SHP77 treated with DMSO at 0.1 percent for 48 hours (cell line): ENCODE data around the gene CSNK1D.
A peak's percentile ranks its signal among the peaks of the same experiment; 100 is the strongest.

Source experiments
- DNase-seq: peaks from one replicate; lab custom pipeline; 2025; lab: John Stamatoyannopoulos, UW

The CSNK1D gene

DNA sequence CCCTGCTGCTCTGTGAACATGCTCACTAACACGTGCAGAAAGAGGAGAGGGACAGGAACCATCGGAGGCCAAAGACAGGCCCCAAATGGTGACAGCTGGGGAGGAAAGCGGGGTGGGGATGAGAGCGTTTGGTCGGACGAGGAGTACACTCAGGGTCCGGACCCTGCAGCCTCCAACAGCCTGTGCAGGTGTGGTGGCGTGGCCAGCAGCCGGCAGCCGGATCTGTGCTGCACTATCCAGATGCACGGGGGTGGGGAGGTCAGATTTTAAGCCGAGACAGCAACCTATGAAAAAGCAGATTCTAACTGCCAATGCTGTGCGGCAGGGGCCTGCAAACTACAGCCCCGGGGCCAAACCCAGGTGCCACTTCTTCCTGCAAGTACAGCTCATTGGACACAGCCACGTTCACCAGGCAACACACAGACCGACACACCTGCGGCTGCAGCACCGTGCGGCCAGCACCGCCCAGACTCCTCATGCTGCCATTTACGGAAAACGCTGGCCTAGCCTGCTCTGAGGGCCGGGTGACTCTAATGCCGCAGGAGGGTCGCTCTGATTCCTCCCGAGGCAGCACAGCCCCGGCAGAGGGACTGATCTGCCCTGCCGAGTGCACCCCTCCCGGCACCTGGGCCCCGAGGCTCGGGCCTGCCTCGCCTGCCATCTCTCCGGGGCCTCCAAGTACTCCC lies 23.5 kb downstream of the CSNK1D start:
- DNase-seq, result no peak

DNA sequence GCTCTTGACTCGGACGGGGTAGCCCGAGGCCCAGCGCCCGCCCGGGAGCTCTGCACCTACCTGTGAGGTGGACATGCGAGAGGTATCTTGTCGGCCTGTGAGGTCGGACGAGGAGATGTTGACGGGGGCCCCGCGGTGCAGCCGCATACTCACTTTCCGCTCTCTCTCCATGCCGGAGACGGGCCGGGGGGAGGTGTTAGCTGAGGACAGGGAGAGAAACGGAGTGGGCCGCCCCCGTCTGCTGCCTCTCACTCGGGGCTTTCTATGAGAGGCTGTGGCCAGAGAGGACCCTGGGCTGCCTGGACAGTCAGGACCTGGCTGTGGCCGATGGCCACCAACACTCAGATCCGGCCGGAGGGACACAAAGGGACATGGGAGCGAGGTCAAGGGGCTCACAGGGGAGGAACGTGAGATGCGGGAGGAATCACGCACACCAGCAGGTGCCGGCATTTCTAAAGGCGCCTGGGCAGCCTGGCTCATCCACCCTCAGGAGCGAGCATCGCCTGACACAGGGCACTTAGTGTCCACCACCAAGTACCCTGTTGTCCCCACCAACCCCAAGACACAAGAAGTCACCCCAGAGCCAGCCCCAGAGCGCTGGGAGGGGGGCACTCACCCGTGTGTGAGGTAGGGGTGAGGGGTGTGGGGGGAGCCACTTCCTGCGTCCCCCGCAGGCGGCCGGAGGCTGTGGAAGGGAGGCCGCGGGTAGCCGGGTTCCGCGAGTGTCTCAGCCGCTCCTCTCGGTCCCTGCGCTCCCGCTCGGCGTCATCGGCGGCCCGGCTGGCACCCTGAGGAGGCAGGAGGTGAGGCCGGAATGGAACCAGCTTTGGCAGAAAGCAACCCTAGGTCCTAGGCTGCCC lies 24.5 kb downstream of the CSNK1D start:
- no peak for DNase-seq

DNA sequence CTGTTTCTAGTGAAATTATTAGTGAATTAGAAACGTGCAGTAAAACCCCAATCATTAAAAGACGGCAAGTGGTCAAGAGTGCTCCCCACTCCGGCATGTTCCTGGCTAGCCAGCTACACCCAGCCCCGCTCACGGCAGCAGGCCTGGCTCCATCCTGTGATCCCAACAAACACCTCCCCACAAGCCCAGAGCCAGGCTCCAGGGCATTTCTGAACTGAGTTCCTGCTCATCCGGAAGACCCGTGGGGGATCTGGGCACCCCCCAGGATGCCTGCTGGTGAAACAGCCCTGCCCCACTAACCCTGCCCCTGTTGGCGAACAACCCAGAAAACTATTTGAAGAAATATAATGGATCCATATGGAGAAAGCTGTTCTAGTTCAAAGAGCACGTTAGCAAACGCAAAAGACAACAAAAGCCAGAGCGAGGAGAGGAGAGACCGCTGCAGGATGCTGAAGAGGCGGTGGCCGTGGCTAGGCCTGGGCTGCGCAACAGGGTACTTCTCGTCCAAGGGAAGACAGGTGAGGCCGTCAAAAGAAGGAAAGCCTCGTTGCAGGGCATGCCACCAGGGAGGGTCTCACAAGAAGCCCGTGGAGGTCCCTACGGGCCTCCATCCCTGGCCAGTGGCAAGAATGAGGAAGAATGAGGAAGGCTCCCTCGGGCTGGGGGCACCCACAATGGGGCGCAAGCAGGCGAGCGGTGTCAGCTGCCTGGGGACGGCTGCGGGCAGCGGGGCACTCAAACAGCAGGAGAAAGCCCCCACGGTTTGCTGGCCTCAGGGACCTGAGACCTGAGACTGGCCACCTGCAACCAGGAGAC lies 25.4 kb downstream of the CSNK1D start:
- DNase-seq, result no peak

DNA sequence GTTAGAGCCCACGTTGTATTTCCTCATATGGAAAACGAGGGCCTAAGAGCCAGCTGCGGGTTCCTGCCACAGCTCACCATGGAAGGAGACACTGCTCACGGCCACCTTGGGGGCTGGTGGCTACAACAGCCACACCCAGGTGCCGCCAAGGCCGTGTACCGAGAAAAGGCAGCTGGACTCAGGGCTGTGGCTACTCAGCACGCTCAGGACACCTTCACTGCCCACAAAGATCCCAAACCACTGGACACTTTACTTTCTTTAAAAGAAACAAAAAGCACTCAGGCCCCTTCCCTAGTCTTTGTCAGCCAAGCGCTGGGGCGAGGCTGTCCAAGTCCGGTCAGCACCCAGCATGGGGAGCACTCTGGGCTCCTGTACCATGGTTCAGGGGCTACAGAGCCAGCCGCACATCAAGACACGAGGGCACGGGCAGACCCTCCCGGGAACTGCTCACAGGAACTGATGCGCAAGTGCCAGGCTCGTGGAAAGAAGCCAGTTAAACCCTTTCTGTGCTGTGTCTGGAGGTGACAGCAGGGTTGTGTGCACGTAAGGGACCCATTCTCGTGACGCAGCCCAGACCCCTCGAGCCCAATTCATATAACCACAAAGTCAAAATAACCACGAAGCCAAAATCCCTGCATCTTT lies 26.2 kb downstream of the CSNK1D start:
- no peak for DNase-seq

DNA sequence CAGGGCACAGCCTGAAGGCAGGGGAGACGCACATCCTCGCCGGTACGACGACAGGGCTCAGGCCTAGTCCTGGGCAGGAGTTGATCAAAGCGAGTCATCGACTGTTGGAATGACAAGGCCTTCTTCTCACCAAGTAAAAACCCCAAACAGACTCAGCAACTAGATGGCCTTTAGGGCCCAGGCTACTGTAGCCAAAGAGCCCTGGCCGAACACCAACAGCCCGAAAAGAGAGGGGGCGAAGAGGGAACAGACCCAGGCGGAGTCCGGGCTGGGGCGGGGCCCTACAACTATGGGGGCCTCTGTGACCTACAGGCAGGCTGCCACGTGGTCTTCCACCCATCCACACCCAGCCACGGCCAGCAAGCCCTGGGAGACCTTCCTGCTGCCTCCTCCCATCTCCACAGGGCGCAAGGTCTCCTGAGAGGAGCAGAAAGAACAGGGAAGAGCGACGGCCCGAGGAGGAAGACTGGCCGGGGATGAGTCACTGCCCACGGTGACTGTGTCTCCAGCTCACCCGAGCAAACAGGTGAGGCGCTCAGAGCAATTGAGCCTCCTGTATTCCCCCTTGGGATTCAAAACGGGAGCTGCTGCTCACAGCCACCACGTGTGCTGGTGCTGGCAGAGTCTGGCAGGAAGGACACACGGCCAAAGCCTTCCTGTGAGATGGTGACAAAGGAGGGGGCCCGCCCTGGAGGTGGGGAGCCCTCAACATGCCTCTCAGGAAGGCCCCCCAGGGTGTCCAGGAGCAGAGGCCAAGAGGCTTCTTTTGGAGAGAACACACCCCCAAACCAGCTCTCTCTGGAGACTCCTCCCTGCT lies 26.9 kb downstream of the CSNK1D start:
- DNase-seq, result no peak

DNA sequence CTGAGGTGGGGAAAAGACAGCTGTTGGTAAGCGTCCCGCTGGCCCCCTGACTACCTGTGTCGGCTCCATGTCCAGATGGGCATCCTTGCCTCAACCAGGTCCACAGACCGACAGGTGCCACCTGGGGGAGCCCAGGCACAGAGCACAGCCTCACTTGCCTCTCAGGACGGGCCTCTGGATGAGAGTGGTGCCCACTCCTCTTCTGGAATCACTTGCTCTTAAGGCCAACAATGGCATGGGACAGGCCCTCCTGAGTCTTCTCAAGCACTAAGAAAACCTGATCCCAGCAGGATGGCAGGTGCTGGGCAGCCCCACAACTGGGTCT lies 27.5 kb downstream of the CSNK1D start:
- DNase-seq, result no peak

DNA sequence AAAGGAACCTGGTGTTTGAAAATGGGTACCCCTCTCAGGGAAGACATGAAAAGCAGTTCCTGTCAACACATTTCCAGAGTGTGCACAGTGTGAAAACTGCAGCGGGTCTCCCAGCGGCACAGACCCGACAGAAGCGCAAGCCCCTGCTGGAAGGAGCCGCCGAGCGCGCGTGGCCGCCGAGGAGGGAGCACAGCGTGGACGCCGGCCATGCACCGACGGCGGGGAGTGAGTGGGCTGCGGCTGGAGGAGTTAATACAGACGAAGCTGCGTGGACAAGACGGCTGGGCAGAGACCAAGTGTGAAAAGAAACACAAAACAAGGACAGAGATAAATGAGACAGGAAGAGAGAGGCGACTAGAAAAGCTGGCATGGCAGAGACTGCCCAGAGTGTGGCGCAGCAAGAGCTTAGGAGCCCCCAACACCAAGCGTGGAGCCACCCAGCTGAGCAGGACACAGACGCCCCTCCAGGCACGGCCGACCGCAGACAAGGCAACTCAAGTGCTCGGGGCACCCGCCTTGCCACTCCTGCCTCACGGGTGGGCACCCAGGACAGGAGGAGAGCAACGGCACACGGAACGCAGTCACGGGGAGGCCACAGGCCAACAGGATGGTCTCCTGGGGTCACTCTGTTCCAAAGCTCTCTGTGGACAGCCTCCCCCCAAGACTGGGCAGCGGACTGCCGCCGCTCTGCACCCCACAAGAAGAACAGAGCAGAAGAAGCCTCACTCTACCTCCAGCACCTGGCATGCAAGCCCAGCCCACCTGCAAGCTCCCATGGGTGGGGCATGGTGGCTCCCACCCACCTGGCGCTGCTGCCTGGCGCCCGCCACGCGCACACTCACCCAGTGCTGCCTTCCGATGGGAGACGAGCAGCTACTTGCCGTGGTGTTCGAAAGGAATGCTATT lies 28.1 kb downstream of the CSNK1D start:
- DNase-seq, result no peak

DNA sequence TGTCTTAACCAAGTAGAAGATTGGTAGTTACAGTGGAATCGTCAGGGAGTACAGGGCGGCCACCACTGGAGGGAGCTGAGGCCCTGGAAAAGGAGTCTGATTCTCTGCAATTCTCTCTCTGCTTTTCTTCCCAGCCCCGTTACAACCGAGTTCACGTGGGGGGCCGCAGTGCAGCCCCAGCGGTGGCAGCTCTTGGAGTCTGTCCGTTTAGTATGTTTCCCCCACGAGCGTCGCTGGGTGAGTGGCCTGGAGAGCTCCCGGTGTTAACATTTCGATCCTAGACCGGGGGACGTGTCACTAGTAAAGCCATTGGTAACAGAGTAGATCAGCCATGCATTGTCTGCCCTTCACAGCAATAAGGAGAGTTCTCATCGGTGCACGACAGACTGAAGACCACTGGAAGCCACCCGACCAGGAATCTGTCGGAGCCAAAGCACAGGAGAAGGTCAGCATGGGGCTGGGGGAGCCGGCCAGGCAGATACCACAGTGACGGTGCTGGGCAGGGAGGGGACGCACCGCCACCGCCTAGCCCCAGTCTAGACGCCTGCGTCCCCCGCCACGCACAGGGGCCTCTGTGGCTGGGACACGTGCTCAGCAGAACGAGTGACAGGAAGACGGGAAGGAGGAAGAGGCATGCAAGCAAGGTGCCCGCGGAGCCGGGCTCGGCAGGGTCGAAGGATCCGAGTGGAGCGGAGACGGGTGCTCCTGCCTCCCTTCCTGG lies 28.9 kb downstream of the CSNK1D start:
- peak; percentile 2 for DNase-seq

DNA sequence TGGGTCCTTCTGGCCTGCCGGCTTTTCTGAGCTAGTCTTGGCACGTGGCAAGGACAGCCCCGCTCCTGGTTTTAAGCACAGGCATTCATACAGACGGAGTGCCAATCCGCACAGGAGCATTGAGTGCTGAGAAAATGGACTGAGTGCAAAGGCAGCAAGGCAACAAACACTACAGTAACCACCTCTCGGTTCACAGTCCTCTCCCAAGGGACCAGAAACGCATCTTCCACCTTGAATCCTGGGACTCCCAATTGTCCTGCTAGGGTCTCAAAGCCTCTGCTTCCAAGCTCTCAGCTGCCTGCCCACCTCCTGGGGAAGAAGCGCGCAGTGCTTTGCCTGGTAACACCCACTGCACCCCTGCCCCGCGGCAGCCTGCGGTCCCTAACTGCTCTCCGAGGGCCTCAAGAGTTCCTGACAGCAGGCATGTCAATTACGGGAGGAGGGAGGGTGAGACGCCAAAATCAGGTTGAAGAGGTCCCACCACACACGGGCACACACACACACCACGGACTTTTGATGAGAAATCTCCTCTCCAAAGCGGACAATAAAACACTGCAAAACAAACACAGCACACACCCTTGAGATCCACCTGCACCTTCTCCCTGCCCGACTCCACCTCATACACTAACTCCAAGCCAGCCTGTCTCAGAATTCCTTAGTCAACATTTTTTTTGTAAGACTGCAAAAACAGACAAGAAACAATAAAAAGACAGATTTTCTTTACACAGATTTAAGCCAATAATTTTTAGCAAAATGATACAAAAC lies 29.7 kb downstream of the CSNK1D start:
- no peak for DNase-seq

DNA sequence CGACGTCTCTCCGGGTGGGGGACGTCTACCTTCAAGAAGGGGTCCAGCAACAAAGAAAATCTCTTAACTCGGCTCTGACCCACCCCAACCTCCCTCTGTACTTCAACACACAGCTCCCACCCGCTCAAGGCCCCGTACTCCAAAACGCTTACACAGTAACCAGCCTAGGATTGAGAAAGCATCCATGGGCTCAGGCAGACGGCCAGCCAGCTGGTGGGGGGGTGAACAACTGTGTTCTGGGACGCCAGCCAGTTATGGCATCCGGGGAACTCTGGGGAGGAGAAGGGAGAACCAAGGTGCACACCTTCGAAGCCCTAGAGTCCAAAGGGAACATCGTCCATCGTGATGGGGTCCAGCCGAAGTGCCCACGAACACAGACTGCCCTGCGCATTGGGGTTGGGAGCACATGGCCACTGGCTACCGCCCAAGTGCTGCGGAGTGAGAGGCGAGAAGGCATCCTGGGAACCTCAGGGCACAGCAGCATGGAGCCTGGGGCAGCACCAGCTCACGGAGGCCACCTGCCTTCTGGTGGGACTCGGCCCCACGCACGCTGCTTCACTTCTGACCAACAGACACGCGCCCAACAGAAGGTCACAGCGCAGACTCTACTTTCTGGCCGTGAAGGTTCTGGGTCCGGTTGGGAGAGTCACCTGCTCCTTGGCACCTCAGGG lies 30.4 kb downstream of the CSNK1D start:
- no peak for DNase-seq

DNA sequence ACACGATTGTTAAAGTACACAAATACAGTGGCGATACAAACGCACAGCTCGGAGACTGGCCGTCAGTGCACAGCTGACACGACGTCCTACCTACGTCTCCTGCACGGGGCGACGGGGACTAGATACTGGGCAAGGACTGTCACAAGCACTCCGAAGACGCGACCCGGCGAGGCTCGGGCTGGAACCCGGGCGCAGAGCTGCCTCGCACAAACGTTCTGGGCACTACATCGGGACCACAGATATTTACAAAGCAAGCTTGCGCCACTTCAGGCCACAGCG lies 30.9 kb downstream of the CSNK1D start:
- no peak for DNase-seq

DNA sequence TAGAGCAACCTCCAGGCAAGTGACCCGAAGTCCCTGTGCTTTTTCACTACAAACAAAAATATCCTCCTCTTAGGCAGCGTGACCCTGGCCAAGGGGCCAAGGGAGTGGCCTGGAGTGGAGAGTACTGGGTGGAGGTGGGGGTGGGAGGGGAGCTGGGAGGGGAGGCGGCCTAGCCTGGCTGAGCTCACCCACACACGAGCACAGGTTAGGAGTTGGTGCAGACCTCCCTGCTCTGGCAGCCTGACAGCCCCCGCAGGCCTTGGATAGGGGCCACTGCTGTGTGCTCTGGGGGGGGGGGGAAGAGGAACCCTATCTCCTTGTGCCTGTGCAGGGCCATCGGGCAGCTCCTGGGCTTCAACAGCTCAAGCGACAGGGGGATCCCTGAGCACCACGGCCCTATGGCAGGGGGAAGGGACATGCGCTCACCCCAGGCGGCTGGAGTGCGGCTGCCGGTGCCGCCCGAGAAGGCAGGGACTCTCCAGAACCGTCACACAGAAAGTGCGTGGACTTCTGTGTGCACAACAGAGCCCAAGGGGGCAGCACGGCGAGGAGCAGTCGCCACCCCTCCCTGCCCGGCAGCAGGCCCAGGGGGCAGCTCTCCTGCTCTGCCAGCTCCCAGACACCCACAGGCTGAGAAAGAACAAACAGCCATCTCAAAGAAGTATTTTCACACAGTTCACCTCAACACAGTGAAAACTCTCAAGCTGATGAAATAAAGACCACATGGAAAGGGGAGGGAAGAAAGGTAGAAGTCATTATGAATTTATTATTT lies 31.4 kb downstream of the CSNK1D start:
- no peak for DNase-seq

DNA sequence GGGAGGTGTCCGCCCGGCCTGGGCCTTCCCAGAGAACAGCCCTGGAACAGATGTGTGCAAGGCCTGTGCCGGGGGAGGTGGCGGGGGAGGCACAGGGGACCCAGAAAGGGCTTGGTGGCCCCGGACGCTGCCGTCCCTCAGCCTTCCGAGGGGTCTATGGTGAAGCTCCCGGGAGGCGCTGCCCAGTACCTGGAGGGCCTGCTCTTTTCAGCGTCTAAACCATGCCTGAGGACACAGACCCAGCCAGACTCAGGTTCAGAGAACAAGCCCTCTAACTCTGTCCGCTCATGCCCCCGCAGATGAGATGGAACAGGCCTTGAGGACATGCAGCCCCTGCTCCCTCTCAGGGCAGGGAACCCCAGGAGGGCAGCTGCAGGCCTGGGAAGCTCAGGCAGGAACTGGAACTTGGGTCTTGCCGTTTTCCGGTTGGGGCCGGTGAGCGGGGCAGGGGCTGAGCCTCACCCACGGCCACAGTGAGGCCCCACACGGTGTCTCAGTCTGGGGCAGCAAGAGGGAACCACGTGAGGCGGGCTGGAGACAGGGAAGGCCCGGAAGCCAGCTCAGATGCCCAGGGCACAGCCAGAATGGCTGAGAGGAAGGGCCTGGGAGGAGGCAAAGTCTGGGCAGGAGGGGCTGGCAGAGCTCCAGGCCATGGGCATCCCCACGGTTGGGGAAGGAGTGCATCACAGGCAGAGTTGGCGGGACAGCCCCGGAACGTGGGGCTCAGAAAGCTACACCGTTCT lies 32.1 kb downstream of the CSNK1D start:
- no peak for DNase-seq

DNA sequence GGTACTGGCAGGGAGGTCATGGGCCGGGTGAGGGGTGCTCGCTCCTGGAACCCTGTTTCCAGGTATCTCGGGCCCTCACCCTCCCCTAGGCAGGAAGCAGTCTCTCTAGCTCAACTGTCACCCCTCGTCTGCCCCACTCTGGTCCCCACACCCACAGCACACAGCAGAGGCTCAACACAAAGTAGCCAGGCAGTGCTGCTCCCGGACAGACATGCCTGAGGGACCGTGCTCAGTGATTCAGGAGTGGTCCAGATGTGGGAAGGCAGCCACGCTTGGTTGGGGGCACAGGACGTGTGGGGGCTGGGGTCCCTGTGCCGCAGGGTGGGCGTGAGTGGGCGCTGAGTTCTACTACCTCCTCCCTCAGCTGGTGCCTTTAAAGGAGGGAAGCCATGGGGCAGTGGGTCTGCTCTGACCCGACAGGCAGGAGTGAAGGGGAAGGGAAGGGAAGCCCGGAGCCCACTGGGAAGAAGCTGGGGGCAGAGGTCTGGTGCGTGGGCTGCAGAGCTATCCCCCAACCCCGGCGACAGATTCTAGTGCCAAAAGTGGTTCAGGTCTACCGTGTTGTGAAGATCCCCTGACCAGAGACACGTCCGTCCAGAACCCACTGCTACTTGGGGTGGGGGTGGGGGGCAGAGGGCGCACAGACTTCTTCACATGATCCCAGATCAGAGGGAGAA lies 32.9 kb downstream of the CSNK1D start:
- no peak for DNase-seq

DNA sequence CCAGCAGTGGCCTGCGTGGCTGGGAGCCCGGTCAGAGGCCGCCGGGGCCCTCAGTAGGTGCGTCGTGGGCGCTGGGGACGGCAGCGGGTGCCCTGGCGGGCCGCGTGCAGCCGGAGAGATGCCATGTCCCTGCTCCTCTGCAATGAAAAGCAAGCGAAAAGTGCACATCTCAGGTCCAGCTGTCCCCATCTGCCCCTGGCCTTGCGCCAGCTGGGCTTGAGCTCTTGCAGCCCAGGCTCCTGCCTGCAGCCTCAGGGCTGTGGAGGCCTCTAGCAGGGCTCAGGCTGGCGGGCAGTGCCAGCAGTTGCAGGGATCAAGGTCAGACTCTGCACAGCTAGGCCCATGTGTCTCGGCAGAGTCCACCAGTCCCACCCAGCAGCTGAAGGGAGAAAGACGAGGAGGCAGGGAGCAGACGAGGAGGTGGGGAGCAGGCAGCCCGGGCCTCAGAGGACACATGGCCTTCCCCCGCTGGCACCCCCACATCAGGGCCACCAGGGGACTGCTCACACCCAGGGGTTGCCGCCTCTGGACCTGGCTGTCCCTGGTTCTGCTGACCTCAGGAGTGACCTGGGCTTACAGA lies 33.5 kb downstream of the CSNK1D start:
- DNase-seq, result no peak

DNA sequence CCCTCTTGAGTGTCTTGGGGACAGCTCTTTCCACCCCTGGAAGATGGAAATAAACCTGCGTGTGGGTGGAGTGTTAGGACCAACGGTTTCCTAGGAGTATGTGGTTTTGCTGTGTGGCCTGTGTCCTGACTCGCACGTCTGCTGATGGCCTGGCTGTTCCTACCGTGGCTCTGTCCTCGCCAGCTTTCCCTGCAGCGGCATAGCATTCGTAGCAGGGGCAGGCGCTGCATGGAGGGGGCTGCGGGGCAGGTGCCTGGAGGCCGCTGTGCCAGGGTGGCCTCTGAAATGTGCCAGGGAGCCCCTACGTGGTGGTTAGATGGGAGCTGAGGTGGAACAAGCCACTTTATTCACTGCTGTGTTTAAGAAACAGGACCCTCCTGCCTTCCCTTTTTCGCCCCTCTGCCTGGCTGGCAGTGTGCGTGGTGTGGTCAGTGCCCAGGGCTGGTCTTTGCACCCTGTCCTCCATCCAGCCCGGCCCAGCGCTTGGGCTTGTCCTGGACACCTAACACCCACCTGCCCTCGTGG lies 34.0 kb downstream of the CSNK1D start:
- no peak for DNase-seq
